Mammary epithelial cell (primary cell): Measurements from ENCODE around the gene P2RY8.

Source experiments
- CTCF ChIP-seq, 2 donors: IDR thresholded peaks in 1 of 2; conservative IDR thresholded peaks in 1 of 2; 2 replicates each; pipeline ENCODE4 v1.5.1; 2011 to 2012; ENCODE audit warnings: inconsistent platforms in 2 of 2, low read length in 2 of 2, mild to moderate bottlenecking in 2 of 2, control low read depth in 1 of 2, low read depth in 1 of 2; ENCODE audit not compliant: insufficient read depth in 1 of 2; ENCODE audit errors: extremely low read depth in 1 of 2
- EZH2 ChIP-seq: IDR thresholded peaks from 2 replicates; pipeline ENCODE4 v1.6.1; 2012; ENCODE audit warnings: low read length, inconsistent platforms, borderline replicate concordance

- TF ChIP-seq CTCF (conservative IDR thresholded peaks at IDR 0.05 in 1 of 2, IDR thresholded peaks at IDR 0.05 in 1 of 2; ENCODE audit: extremely low read depth in 1 of 2, insufficient read depth in 1 of 2, low read depth in 1 of 2, low read length in 2 of 2) (no peak), EZH2 (no peak)
Measured at GRCh38 chrX:1464971-1465285, 72.1 kb downstream of the P2RY8 start.
